HepG2 (cell line): ENCODE measurements around the gene C1QBP. TPM values are rescaled to one million over a fixed set of nuclear protein-coding genes. Genes with fewer than 3 reads are reported as not detected.

Source experiments
- ARNTL ChIP-seq: sonication (generic); formaldehyde crosslinking; IDR thresholded peaks from 2 replicates; pipeline ENCODE4 v1.4.0; 2020; ENCODE audit warnings: mild to moderate bottlenecking, missing genetic modification reagents
- GLI4 ChIP-seq: sonication (generic); formaldehyde crosslinking; IDR thresholded peaks from 2 replicates; pipeline ENCODE4 v1.5.1; 2020; ENCODE audit warnings: missing genetic modification reagents, mild to moderate bottlenecking, moderate library complexity, borderline replicate concordance
- HDAC2 ChIP-seq: sonication (generic); formaldehyde crosslinking; IDR thresholded peaks from 2 replicates; pipeline ENCODE4 v1.4.0; 2020; ENCODE audit warnings: missing genetic modification reagents
- HES4 ChIP-seq: sonication (generic); formaldehyde crosslinking; IDR thresholded peaks from 2 replicates; pipeline ENCODE4 v1.9.0; 2021; ENCODE audit warnings: mild to moderate bottlenecking, missing genetic modification reagents, borderline replicate concordance
- KAT2B ChIP-seq: fragments of 150-350 bp; IDR thresholded peaks from 2 replicates; pipeline ENCODE4 v1.6.1; 2014; ENCODE audit warnings: low read depth, low read length, borderline replicate concordance
- MEIS2 ChIP-seq: sonication (generic); formaldehyde crosslinking; IDR thresholded peaks from 2 replicates; pipeline ENCODE4 v1.9.0; 2021; ENCODE audit warnings: mild to moderate bottlenecking, missing genetic modification reagents
- MIER3 ChIP-seq: IDR thresholded peaks from 2 replicates; pipeline ENCODE4 v1.6.1; 2016; ENCODE audit warnings: missing compliant biosample characterization, borderline replicate concordance
- NFE2 ChIP-seq: sonication (generic); formaldehyde crosslinking; IDR thresholded peaks from 2 replicates; pipeline ENCODE4 v1.4.0; 2020; ENCODE audit warnings: missing genetic modification reagents
- NR2F6 ChIP-seq, 2 experiments: IDR thresholded peaks; 2 replicates each; pipeline ENCODE4 v1.6.1; 2016; ENCODE audit warnings: antibody characterized with exemption in 1 of 2, mild to moderate bottlenecking in 1 of 2
- PLRG1 ChIP-seq: fragments of 450-650 bp; conservative IDR thresholded peaks from 2 replicates; pipeline ENCODE4 v1.6.1; 2016
- POLR2A ChIP-seq, 2 experiments: IDR thresholded peaks; 2 replicates each; pipeline ENCODE4 v1.6.1; 2011; ENCODE audit warnings: low read depth in 2 of 2, low read length in 2 of 2, mild to moderate bottlenecking in 1 of 2, moderate library complexity in 1 of 2; ENCODE audit not compliant: insufficient read depth in 1 of 2
- SIX4 ChIP-seq: sonication (generic); formaldehyde crosslinking; IDR thresholded peaks from 2 replicates; pipeline ENCODE4 v1.4.0; 2020; ENCODE audit warnings: missing genetic modification reagents
- SOX6 ChIP-seq, 2 experiments: fragments of 450-650 bp in 1 of 2; sonication (generic) in 1 of 2; formaldehyde crosslinking in 1 of 2; IDR thresholded peaks; 2 replicates each; pipeline versions ENCODE4 v1.4.0 to v1.6.1; 2017 to 2020; ENCODE audit warnings: antibody characterized with exemption in 1 of 2, mild to moderate bottlenecking in 1 of 2, missing genetic modification reagents in 1 of 2
- THAP11 ChIP-seq: IDR thresholded peaks from 2 replicates; pipeline ENCODE4 v1.6.1; 2016; ENCODE audit warnings: missing biosample characterization, missing genetic modification reagents
- TRIM24 ChIP-seq: sonication (generic); formaldehyde crosslinking; IDR thresholded peaks from 2 replicates; pipeline ENCODE4 v1.8.0; 2022; ENCODE audit warnings: mild to moderate bottlenecking, missing genetic modification reagents
- U2AF2 ChIP-seq: fragments of 200-400 bp; formaldehyde crosslinking; IDR thresholded peaks from 2 replicates; pipeline ENCODE4 v1.6.1; 2017; ENCODE audit warnings: low read depth, mild to moderate bottlenecking, low read length
- ZNF160 ChIP-seq: sonication (generic); formaldehyde crosslinking; IDR thresholded peaks from 2 replicates; pipeline ENCODE4 v1.8.0; 2022; ENCODE audit warnings: mild to moderate bottlenecking, inconsistent platforms, missing genetic modification reagents
- ZNF335 ChIP-seq: sonication (generic); formaldehyde crosslinking; IDR thresholded peaks from 2 replicates; pipeline ENCODE4 v1.4.0; 2020; ENCODE audit warnings: missing genetic modification reagents
- ZNF670 ChIP-seq: sonication (generic); formaldehyde crosslinking; IDR thresholded peaks from 2 replicates; pipeline ENCODE4 v1.8.0; 2022; ENCODE audit warnings: mild to moderate bottlenecking, missing genetic modification reagents, borderline replicate concordance
- ZNF766 ChIP-seq: sonication (generic); formaldehyde crosslinking; IDR thresholded peaks from 2 replicates; pipeline ENCODE4 v1.5.0; 2020; ENCODE audit warnings: missing genetic modification reagents, borderline replicate concordance
- ZNF773 ChIP-seq: sonication (generic); formaldehyde crosslinking; IDR thresholded peaks from 2 replicates; pipeline ENCODE4 v1.4.0; 2020; ENCODE audit warnings: missing genetic modification reagents, borderline replicate concordance
- polyA plus RNA-seq, 8 experiments: library from polyadenylated mRNA; depleted of rRNA in 3 of 8; stranded (reverse) in 7 of 8; unstranded in 1 of 8; fragments of >200 nt; fragmentation: Illumina TruSeq in 4 of 8; extraction: Trizol in 4 of 8; gene quantifications; 2 replicates each; pipeline versions ENCODE4 v1.2.1 to v1.2.3, GENCODE V29; 2011 to 2016; ENCODE audit warnings: low read depth in 4 of 8, missing spikeins in 1 of 8, mixed read lengths in 1 of 8; ENCODE audit not compliant: insufficient read depth in 1 of 8
- total RNA-seq, 5 experiments: library from RNA; depleted of rRNA; stranded (reverse); fragments of >200 nt; fragmentation: Illumina TruSeq; extraction: Trizol; gene quantifications; 2 replicates each; pipeline ENCODE4 v1.2.3, GENCODE V29; 2016; ENCODE audit warnings: low read depth in 1 of 5
- TF ChIP-seq, protein P1 (sequence below): IDR thresholded peaks from 2 replicates; pipeline ENCODE4 v1.6.1; 2016; ENCODE audit warnings: mild to moderate bottlenecking
- TF ChIP-seq, protein P2 (sequence below): sonication (generic); formaldehyde crosslinking; IDR thresholded peaks from 2 replicates; pipeline ENCODE4 v1.4.0; 2020; ENCODE audit warnings: missing genetic modification reagents
- TF ChIP-seq, protein P3 (sequence below): sonication (generic); formaldehyde crosslinking; conservative IDR thresholded peaks from 2 replicates; pipeline ENCODE4 v1.8.1; 2023; ENCODE audit warnings: missing genetic modification reagents

Gene C1QBP
- total and polyA plus RNA-seq, 2 of the 13 experiments (the other 11 are each of a cell fraction or from before 2014, with no cell fraction given), result 219 to 680 TPM

DNA sequence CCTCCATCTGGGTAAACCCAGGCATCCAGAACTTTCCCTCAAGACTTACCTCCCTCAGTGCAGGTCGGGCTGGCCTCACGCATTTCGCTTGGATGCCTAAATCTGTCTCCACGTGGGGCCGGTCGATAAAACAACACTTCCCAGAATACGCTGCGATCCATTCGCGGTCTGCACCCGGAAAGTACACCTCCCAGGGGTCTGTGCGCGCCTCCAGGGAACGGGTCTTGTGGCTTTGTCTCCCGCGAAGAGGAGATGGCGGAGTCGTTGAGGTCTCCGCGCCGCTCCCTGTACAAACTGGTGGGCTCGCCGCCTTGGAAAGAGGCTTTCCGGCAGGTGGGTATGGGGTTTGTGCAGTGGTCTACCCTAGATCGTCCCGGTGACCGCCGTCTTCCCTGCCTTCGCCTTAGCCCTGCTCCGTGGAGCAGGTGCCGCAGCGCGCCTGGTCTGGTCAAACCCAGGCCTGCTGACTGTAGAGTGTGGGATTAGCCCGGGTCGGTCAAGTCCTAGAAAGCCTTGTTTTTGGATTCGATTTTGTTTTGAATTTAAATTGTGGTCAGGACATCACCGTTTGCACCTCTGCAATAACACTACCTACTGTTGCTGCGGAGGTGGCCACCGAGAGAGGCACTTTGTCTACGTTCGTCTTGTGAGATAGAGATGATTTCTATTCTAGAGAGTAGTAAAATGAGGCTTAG, 18.8 kb downstream of the C1QBP start, which contains the start of gene RPAIN (continued):
- TF ChIP-seq, protein P1, sequence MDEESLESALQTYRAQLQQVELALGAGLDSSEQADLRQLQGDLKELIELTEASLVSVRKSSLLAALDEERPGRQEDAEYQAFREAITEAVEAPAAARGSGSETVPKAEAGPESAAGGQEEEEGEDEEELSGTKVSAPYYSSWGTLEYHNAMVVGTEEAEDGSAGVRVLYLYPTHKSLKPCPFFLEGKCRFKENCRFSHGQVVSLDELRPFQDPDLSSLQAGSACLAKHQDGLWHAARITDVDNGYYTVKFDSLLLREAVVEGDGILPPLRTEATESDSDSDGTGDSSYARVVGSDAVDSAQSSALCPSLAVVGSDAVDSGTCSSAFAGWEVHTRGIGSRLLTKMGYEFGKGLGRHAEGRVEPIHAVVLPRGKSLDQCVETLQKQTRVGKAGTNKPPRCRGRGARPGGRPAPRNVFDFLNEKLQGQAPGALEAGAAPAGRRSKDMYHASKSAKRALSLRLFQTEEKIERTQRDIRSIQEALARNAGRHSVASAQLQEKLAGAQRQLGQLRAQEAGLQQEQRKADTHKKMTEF (CRISPR knock-in tag), result peak; percentile 59; the same call in 1 of the 2 replicates
- TF ChIP-seq PLRG1 (no peak), HES4 (CRISPR knock-in tag) (peak; percentile 80; the same call in 1 of the 2 replicates), ZNF335 (CRISPR knock-in tag) (0 out of 2 replicates have a peak, but pooled peaks have one; percentile 13), ZNF766 (CRISPR knock-in tag) (no peak), GLI4 (0 out of 2 replicates have a peak, but pooled peaks have one; percentile 12), HDAC2 (CRISPR knock-in tag) (peak; percentile 16; the same call in 1 of the 2 replicates), SOX6 (IDR thresholded peaks at IDR 0.05) (no peak), SOX6 (CRISPR knock-in tag; IDR thresholded peaks at IDR 0.05) (peak; percentile 61; the same call in 1 of the 2 replicates), NFE2 (CRISPR knock-in tag) (no peak), MIER3 (0 out of 2 replicates have a peak, but pooled peaks have one; percentile 9), KAT2B (peak; percentile 59; the same call in 1 of the 2 replicates), ZNF670 (CRISPR knock-in tag) (peak; percentile 66; the same call in 1 of the 2 replicates), ZNF773 (peak; percentile 20; the same call in 1 of the 2 replicates), U2AF2 (0 out of 2 replicates have a peak, but pooled peaks have one; percentile 14), SIX4 (CRISPR knock-in tag) (no peak), THAP11 (CRISPR knock-in tag) (peak; percentile 94), ARNTL (peak; percentile 47; the same call in 1 of the 2 replicates), NR2F6 (IDR thresholded peaks at IDR 0.05) (no peak), NR2F6 (CRISPR knock-in tag; IDR thresholded peaks at IDR 0.05) (0 out of 2 replicates have a peak, but pooled peaks have one; percentile 12), MEIS2 (0 out of 2 replicates have a peak, but pooled peaks have one; percentile 40), POLR2A (IDR thresholded peaks at IDR 0.05; ENCODE audit: insufficient read depth in 1 of 2, low read depth in 2 of 2, low read length in 2 of 2) (peak; percentile 90 to 95), ZNF160 (CRISPR knock-in tag) (peak; percentile 72; the same call in 1 of the 2 replicates), TRIM24 (no peak)
- TF ChIP-seq, protein P2, sequence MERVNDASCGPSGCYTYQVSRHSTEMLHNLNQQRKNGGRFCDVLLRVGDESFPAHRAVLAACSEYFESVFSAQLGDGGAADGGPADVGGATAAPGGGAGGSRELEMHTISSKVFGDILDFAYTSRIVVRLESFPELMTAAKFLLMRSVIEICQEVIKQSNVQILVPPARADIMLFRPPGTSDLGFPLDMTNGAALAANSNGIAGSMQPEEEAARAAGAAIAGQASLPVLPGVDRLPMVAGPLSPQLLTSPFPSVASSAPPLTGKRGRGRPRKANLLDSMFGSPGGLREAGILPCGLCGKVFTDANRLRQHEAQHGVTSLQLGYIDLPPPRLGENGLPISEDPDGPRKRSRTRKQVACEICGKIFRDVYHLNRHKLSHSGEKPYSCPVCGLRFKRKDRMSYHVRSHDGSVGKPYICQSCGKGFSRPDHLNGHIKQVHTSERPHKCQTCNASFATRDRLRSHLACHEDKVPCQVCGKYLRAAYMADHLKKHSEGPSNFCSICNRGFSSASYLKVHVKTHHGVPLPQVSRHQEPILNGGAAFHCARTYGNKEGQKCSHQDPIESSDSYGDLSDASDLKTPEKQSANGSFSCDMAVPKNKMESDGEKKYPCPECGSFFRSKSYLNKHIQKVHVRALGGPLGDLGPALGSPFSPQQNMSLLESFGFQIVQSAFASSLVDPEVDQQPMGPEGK (CRISPR knock-in tag), result 0 out of 2 replicates have a peak, but pooled peaks have one; percentile 1
- TF ChIP-seq, protein P3, sequence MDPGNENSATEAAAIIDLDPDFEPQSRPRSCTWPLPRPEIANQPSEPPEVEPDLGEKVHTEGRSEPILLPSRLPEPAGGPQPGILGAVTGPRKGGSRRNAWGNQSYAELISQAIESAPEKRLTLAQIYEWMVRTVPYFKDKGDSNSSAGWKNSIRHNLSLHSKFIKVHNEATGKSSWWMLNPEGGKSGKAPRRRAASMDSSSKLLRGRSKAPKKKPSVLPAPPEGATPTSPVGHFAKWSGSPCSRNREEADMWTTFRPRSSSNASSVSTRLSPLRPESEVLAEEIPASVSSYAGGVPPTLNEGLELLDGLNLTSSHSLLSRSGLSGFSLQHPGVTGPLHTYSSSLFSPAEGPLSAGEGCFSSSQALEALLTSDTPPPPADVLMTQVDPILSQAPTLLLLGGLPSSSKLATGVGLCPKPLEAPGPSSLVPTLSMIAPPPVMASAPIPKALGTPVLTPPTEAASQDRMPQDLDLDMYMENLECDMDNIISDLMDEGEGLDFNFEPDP, result no peak
